Measurements from ENCODE around the gene RNF220.

Gene RNF220

DNA sequence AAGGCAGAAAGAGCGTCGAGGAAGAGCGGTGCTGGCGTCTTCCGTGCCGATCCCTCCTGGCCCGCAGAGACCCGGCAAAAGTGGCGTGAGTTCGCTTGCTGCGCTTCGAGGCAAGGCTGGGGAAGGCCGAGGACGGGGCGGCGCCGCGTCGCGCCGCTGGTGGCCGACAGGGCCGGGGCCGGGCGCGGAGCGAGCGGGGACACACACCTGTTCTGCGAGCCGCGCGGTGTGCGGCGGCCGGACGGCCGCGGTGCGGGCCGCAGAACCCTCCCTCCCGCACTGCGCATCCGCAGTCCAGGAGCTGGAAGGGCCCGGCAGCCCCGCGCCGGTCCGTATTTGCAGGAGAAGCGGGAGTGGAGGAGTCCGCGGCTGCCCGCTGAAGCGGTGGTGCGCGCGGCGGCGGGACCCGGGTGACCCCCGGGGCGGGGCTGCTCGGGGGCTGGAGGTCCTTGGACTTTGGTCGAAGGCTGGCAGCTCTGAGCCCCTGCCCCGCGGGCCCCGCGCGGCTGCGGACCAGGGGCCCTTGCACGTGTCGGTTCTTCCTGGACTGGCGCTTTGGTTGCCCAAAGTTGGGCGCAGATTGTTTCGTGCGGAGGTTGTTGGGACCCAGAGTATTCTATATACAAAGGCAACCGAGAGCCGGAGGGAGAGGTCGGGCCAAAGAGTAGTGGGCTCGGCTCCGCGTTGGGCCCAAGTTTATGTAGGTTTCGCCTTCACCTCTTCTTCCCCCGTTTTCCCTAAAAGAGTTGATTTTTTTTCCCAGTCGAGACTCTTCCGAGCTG, 2.6 kb downstream of the RNF220 start:
- no peak for DNase-seq (ENCODE audit: low read depth)

DNA sequence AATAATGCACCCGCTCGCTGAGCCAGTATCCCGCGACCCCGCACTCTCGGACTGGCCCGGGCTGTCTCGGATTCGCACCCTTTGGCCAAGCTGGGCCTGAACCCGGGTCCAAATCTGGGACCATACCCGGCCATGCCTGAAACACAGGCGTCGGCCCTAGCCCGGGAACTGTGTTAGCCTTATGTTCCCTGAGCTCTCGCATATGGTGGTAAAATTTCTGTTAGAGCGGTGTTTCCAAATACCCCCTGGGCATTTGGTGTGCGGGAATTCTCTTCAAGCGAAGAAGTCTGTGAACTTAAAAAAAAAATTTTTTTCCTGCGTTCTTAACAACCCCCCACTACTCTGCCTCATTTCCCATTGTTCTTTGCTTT, 3.1 kb downstream of the RNF220 start:
- no peak for DNase-seq (ENCODE audit: low read depth)

DNA sequence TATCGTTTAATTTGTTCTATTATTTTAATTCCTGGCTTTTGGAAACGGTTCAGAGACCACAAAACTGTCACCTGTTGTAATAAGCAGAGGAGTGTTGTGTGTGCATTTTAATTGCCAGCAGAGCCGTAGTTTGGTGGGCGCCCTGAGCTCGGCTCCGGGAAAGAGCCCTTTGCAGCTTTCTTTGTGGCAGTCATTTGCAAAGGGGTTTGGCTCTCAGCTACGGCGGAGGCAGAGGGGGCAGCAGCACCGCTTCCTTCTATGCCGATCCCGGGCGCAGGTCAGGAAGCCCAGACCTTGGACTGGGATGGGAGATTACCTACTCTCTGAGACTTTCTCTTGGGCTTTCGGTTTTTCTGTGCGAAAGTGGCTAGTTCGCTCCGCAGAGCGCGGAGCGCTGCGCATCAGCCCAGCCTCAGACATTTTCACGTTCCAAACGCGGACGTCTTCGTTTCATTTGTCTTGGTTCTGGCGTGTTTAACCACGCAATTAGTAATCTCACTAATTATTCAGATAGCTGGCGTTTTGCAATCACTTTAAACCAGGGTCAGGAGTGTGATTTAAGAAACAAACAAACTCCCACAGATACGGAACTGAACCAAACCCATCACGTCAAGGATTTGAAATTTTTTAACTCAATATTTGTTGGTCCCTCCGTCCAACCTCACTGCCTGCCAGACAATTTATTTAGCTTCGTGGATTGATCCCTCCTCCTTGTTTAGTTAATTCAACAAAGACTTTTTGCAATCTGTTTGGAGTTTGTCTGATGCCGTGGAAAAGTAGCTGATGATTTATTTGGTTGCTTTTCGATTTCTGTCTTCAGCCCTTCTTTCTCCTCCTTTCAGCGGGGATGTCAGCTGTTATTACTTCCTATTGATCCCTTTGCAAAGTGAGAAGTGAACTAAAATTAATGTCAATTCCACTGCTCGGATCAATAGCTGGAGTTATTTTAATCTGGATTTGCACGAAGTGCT, 3.9 kb downstream of the RNF220 start:
- no peak for DNase-seq (ENCODE audit: low read depth)

DNA sequence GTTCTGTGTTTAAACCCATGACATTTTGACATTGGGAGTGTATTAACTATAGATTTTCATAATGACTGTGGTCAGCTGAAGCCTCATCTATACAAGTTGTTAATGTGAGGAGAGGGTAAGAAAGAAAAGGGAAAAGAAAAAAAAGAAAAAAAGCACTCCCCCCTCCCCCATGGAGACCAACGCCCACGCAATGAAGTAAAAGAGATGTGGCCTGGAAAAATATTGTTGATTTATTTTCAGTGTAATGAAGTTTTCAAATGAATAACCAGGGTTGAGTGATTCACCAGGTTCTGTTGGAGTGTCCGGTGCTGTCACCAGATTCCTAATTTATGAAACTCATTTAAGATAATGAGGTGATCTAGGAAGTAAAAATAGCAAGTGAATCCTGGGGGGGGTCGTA, 4.7 kb downstream of the RNF220 start:
- DNase-seq (ENCODE audit: low read depth), result no peak

DNA sequence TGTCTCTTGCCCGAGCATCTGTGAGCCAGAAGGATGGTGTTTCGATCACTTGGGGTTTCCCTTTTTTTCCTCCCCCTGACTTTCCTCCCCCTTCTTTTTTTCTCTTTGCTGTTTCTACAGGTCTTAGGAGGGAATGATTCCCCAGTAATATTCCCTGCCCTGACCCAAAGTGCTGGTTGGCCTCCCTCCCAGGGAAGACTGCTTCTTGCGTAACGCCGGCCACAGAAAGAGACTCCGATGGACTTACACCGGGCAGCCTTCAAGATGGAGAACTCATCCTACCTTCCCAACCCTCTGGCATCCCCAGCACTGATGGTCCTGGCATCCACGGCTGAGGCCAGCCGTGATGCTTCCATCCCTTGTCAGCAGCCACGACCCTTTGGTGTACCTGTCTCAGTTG, 6.8 kb downstream of the RNF220 start:
- no peak for DNase-seq (ENCODE audit: low read depth)

DNA sequence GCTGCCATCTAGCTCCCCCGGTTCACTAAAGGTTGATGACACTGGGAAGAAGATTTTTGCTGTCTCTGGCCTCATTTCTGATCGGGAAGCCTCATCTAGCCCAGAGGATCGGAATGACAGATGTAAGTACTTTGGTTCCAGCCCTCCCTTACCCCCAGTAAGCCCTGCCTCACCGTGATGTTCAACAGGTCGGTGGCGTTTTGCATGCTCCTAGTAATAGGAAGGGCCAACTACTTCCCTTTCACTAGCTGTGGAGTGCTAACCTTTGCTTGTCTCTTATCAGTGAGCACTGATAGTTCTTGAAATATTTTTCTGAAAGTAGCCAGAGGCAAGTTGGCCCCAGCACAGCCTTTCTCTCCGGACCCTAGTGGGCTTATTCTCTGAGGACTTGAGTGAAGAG, 7.5 kb downstream of the RNF220 start:
- no peak for DNase-seq (ENCODE audit: low read depth)

DNA sequence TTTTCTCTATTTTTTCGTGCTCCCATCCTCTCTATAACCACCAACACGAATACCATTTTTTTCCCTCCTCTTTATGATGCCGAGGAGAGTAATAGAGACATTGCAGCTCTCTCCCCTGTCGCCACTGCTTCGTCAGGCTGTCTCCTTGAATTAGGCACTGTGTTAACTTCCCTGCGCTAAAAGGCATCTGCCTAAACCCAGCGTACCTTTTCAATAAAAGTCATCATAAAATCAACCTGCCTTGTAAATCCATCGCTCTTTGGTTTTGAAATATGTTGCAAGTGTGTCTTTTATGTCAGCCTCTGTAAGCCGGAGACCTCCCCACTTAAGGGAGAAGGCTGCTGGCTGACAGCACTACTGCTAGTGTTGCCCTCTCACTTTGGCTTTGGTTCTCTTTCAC, 8.7 kb downstream of the RNF220 start:
- DNase-seq (ENCODE audit: low read depth), result no peak

DNA sequence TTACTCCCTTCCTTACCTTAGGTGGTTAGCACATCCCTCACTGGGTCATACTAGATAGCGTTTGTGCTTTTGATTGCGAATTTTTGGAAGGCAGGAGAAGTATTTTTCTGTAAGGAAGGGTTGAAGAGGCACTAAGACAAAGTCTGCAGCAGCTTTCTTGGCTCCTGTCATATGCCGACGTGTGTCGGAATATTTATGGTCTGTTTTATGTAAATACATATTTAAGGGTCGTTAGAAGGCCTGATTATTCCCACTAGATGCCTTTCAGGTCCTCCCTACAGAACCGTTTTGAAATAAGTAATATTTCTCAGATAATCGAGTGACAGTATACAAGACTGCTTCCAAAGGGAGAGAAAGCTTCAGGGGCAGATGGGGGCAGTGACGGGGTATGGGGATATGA, 10.0 kb downstream of the RNF220 start:
- DNase-seq (ENCODE audit: low read depth), result no peak

DNA sequence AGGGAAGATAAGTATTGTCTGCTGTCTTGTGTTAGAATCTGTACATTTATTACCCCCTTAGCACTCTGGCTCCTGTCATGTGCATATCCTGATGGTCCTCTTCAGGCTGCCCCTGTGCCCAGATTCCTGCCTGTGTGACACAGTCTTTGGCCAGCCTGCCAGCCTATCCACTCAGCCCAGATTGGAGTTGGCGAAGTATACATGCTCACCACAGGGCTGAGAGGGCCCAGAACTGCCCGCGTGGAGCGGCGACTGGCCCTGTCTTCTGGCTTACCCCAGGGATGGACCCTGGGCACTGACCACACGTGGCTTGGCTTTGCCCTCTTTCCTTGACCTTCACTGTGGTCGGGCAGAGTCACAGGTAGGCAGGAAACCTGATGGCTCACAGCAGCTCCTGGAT, 11.4 kb downstream of the RNF220 start:
- DNase-seq (ENCODE audit: low read depth), result no peak

DNA sequence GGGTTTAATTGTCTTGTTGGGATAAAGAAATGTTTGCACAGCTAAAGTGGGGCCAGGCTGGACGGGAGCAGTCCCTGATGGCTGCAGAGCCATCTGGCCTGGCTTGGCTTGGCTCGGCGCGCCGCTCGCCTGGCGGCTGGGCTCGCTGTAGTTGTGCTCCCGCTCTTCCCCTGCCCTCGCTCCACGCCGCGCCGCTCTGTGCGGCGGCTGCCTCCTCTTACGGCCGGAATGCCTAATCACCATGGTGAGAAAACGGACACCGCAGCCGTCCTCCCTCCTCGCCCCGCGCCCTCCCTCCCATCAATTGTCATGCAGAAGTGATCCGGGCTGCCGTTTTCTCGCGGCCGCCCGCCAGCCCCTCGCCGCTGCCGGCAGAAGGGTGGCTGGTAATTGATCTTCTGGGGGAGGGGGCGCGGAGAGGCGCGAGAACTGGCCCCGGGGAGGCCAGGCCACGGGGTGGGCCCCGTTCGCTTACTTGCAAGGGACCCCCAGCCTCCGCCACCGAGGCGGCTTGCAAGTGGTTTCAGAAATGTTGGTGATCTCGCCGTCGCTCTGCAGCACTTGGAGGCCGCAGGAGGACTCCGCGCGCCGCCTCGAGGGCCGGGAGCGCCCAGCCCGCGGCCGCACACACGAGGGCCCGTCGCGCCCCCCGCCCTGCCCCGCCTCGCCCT, 12.4 kb downstream of the RNF220 start:
- DNase-seq (ENCODE audit: low read depth), result no peak

DNA sequence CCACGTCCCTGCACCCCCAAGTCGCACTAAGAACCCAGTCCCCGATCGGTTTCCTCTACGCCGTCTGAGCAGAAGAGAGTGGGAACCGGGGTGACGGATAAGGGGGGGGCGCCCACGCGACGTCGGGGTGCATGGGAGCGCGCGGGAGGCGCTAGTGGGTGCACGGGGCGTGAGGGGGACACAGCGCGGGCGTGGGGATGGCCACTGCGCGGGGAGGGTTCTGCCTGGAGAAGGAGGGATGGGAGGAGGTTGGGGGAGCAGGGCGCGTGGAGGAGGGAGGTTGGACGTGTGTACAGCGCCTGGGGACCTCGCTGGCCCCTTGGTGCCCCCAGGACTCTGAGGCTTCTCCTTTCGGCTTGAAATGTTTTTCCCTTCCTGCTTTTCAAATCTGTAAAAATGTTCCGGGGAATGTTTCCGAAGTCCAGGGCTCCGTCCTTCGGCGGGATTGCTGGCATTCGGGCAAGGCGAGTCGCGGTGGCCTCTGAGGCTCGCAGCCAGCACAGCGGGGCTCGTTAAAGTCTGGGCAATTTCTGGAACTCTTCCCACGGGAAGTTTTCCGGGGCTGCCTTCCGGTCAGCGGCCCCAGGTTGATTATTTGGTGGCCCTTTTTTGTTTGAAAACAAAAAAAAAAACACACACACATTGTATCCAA, 13.1 kb downstream of the RNF220 start:
- no peak for DNase-seq (ENCODE audit: low read depth)

DNA sequence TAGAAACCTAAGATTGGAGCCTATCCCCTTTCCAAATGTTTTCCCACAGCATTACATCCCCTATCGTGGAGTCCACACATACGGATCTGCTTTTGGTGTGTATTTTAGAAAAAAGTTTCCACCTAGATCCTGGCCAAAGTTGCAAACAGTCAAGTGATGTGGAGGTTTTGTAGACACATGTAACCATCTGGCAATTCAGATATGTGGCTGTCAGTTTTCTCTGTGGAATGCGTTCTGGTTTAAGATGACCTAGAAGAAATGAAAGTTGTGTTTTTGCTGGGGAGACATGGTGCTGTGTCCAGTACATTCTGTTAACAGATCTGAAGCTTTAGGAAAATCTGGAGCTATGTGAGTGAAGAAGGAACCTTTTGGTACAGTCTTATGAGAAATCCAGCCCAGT, 14.8 kb downstream of the RNF220 start:
- no peak for DNase-seq (ENCODE audit: low read depth)

DNA sequence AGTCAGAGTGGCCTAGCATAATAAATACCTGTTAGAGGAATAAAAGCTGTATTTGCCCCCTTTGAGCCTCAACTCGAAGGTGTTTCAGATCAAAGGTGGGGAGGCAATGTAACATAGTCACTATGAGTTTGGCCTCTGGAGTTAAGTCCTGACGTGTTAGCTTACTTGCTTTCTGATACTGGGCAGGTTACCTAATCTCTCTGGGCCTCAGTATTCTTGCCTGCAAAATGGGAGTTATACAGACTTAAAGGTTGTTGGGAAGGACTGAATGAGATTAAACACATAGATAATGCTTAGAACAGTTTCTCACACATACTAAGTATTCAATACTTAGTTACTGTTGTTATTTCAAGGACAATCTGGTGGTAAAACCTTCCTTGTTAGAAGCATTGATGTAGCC, 15.5 kb downstream of the RNF220 start:
- DNase-seq (ENCODE audit: low read depth), result no peak

DNA sequence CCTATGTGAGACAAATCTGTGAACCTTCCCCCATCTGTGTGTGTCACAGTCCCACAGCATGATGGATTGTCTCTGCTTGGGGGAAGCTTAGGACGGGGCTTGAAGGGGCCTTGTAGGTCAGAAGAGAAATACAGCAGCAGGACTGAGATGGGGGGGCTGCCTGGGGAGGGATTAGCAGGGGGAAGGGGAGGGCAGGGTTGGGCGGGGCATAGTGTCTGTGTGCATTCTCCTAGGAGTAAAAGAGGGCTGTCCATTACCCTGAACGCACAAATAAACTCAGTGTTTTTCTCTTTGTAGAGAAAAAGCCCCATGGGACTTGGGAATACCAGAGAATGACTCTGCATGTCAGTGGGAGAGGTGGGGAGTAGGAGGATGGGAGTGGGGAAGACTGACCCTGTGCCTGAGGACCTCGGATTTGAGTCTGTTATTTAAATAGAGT, 16.4 kb downstream of the RNF220 start:
- no peak for DNase-seq (ENCODE audit: low read depth)

DNA sequence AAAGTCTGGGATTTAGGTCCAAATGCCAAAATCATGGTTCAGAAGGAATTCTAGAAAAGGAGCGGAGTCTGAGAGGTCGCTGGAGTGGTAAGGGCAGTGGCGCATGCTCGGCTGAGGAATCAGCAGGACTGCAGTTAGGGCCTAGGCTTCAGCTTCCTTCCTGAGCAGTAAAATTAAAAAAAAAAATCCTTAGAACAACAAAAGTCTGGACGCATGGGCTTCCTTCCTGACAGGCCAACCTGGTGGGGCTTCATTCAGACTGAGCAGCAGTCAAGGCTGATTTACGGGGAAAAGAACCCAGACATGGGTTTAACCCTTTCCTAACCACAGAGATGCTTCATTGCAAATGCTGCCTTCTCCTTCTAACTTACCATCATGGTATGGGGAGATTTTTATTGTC, 17.1 kb downstream of the RNF220 start:
- DNase-seq (ENCODE audit: low read depth), result no peak

DNA sequence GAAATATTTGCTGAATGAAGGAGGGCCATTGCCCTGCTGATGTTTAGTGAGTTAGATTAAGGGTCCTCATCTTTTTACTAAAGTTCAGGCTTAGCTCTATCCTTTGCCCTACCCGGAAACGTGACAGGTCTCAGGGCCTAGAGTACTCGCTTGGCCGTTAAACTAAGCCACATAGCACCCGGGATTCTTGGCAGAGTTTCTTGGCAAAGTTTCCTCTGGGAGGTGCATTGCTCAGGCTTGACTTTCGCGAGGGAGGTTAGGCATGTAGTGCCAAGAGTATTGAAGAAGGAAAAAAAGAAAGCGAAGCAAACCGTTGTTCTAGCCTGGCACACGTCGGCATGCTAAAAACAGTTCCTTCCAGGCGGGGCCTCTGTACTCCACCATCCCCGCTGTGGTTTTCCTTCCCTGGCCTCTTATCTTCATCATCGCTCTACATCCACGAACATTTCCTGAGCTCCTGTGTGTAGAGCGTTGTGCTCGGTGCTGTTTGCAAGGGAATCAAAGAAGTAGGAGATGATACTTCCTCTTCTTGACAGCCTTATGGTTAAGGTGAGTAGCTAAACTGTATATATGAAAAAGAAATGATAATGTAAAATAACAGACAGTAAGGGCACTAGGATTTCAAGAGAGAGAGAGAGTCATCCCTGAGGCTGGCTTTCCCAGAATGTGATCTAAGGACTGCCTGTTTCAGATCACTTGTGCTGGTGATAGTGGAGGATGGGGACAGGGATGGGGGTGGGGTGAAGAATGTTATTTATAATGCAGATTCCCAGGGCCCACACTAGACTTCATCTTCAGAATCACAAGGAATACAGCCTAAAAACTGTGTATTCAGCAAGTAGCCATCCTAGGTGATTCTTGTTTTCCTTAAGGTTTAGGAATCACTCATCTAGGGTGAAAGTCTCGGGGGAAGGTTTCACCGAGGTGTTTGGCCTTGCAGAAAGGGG, 18.8 kb downstream of the RNF220 start:
- DNase-seq (ENCODE audit: low read depth), result no peak

DNA sequence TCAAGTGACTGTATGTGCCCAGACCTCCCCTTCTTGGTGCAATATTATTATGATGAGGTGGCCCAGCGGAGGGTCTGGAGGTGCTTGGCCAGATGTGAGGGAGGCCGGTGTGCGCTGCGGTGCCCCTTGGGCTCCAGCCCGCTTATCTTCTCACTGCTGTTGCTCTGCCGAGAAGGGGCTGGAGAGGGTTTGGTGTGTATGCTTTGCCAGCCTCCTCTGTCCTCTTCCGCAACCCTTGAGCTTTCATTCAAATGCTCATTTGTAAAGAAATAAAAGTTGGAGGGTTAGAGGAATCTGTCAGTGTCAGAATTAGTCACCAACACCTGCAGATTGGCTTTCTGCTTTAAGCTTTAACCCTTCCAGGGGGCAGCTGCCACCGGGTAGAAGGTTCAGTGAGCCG, 19.7 kb downstream of the RNF220 start:
- DNase-seq (ENCODE audit: low read depth), result no peak

DNA sequence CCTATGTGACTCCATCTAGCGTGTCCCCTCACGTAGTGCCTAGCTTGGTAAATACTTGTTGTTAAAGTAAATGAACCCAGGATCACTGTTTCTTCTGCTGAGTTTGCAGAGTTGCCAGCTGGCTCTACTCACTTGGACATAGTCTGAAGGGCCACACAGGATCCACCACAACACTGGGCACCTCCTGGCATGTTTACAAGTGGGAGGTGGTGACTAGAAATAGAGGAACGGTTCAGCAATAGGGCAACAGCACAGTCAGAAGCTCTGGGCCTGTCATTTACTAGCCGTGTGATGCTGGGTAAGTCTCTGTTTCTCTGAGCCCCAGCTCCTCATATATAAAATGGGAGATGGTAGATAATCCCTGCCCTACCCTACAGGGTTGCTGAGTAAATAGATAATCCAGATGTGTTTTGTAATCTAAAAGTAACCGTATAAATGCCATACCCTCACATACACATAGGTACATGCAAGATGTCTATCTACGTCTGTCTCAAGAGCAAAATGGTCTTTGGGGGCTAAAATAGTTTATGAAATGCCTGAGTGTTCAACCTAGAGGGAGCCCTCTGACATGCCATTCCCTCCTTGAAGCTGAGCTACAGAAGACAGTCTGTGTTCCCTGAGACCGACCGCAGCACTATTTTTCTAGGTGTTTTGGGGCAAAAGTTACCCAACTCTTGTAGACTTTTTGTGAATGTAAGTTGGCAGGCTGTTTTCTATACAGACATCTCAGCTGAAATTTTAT, 20.5 kb downstream of the RNF220 start:
- DNase-seq (ENCODE audit: low read depth), result no peak

DNA sequence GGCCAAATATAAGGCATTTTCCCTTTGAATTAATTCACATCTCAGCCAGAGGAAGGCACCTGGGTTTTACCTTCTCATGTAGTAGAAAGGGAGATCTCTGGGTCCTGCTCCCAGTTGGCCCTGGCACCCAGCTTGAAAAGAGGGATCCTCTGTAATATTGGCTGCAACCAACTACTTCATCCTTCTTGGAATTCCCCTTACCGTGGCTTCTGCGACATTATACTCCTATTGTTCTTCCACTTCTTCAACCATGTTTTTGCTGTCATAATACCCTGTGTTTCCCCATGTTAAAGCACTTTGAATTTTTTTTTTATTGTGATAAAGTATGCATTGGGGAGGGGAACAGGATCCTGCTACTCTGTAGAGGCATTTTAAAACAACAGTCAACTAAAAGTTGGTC, 26.8 kb downstream of the RNF220 start:
- no peak for DNase-seq (ENCODE audit: low read depth)

DNA sequence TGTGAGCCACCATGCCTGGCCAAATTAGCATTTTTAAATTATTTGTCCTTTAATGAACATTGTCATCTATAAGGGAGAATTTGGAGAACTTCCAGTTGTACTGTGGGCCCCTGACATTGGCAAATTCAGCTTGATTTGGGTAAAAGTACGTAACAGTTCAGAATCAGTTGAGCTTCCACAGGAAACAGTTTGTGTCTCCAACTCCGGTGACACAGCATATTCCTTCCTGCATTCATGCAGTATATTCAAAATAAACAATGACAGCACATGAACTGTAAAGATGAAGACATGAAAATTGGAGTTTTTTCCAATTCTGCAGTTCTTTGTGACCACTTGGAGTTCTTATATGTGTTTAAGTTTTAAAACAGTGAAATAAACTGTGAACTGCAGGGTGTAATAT, 28.2 kb downstream of the RNF220 start:
- no peak for DNase-seq (ENCODE audit: low read depth)

Data from stimulated activated CD4-positive, alpha-beta T cell treated with anti-CD3 and anti-CD28 coated beads, Interleukin-2, amount 100 ng/mL, for 4 hours (primary cell).